GM06990 (cell line): Measurements from ENCODE around the gene RASSF6.
"Not testable (repeated sequence)": the region's sequence is repeated elsewhere in the genome, so short reads cannot be mapped to it uniquely, and the experiment has no call there.

Source experiments
- DNase-seq: peaks from one replicate; pipeline ENCODE4 v3.0.0-alpha.2; 2011; ENCODE audit not compliant: insufficient read length; ENCODE audit errors: extremely low read depth
- H3K27me3 ChIP-seq: replicated peaks from 2 replicates; pipeline ENCODE4 v1.6.0; 2011; ENCODE audit warnings: low read length; ENCODE audit not compliant: control insufficient read depth, insufficient read depth
- H3K36me3 ChIP-seq: 2 replicates; pipeline ENCODE4 v1.5.1; 2011; ENCODE audit warnings: low read length; ENCODE audit not compliant: control insufficient read depth, insufficient read depth
- H3K4me3 ChIP-seq: replicated peaks from 2 replicates; pipeline ENCODE4 v1.5.1; 2011; ENCODE audit warnings: low read depth, mild to moderate bottlenecking, control low read depth, low read length
- TF ChIP-seq, protein P1 (sequence below): IDR thresholded peaks from 2 replicates; pipeline ENCODE4 v1.5.1; 2011; ENCODE audit warnings: low read length, control low read depth, mild to moderate bottlenecking, inconsistent platforms; ENCODE audit not compliant: insufficient read depth, poor library complexity, severe bottlenecking

The RASSF6 gene

DNA sequence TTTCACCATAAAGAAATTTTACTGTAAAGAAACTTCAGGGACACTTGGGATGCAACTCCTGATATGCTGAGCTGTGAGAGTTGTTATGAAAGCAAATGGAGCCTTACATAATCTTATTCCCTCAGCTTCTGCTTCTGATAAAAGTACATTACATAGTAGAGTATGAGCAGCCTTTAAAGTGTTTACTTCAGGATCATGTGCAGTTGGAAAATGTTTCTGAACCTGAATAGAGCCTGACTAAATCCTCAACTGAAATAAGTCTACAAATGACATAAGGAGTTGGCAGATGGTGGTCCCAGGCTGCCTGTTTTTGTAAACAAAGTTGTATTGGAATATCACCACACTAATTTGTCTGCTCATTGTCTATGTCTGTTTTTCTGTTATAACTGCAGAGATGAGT lies 19.3 kb downstream of the RASSF6 start:
- TF ChIP-seq, protein P1, sequence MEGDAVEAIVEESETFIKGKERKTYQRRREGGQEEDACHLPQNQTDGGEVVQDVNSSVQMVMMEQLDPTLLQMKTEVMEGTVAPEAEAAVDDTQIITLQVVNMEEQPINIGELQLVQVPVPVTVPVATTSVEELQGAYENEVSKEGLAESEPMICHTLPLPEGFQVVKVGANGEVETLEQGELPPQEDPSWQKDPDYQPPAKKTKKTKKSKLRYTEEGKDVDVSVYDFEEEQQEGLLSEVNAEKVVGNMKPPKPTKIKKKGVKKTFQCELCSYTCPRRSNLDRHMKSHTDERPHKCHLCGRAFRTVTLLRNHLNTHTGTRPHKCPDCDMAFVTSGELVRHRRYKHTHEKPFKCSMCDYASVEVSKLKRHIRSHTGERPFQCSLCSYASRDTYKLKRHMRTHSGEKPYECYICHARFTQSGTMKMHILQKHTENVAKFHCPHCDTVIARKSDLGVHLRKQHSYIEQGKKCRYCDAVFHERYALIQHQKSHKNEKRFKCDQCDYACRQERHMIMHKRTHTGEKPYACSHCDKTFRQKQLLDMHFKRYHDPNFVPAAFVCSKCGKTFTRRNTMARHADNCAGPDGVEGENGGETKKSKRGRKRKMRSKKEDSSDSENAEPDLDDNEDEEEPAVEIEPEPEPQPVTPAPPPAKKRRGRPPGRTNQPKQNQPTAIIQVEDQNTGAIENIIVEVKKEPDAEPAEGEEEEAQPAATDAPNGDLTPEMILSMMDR = no peak
- Histone ChIP-seq H3K4me3 (no peak overlapping the region), H3K27me3 (no peaks in the 10 kb centered on the region), H3K36me3 (no peaks in the 10 kb centered on the region)
- DNase-seq = no peak

DNA sequence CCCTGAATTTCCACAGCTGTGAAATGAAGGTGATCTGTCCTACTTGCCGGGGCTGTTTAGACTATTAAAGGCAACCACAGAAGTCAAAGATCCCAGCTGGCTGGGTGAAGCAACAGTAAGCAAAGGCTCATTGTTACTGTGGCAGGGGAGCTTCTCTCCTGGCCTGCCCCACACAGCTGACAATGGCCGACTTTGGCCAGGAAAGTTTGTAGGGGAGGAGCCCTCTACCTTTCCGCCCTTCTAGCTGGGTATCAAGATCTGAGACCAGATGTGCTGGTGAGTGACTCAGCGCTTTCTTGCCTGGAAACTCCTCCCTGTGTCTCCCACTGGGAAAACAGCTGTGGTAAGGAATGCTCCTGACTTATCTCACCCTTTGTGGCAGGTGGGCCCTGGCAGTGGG lies 21.1 kb downstream of the RASSF6 start:
- no peaks in the 10 kb centered on the region for H3K27me3 ChIP-seq
- TF ChIP-seq, protein P1 = no peak
- H3K4me3 ChIP-seq = no peak overlapping the region
- H3K36me3 ChIP-seq = no peaks in the 10 kb centered on the region
- no peak for DNase-seq

DNA sequence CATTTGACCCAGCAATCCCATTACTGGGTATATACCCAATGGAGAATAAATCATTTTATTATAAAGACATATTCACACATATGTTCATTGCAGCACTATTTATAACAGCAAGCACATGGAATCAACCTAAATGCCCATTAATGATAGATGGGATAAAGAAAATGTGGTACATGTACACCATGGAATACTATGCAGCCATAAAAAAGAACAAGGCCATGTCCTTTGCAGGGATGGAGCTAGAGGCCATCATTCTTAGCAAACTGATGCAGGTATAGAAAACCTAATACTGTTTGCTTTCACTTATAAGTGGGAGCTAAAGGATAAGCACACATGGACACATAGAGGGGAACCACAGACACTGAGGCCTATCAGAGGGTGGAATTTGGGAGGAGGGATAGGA lies 22.6 kb downstream of the RASSF6 start:
- DNase-seq = no peak
- H3K36me3 ChIP-seq = no peaks in the 10 kb centered on the region
- H3K4me3 ChIP-seq = no peak overlapping the region
- TF ChIP-seq, protein P1 = no peak
- H3K27me3 ChIP-seq = no peaks in the 10 kb centered on the region

DNA sequence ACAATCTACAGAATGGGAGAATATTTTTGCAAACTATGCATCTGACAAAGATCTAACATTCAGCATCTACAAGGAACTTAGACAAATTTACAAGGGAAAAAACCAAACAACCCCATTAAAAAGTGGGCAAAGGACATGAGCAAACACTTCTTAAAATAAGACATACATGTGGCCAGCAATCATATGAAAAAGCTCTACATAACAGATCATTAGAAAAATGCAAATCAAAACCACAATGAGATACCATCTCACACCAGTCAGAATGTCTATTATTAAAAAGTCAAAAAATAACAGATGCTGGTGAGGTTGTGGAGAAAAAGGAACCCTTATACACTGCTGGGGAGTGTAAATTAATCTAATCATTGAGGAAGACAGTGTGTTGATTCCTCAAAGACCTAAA lies 23.1 kb downstream of the RASSF6 start:
- H3K4me3 ChIP-seq, H3K36me3 ChIP-seq, DNase-seq, H3K27me3 ChIP-seq: not testable (repeated sequence)

DNA sequence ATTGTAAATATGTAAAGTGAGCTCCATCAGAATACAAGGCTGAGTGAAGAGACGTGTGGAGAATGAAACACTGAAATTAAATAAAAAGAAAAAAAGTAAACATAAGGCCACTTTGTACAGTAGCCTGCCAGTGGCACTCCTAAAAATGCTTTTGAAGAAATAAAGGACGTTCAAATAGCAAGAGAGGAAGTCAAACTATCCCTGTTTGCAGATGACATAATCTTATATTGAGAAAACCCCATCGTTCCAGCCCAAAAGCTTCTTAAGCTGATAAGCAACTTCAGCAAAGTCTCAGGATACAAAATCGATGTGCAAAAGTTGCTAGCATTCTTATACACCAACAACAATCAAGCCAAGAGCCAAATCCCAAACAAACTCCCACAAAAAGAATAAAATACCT lies 24.2 kb downstream of the RASSF6 start:
- TF ChIP-seq, protein P1 = no peak
- Histone ChIP-seq H3K36me3 (no peaks in the 10 kb centered on the region), H3K4me3 (no peak overlapping the region), H3K27me3 (no peaks in the 10 kb centered on the region)
- no peak for DNase-seq

DNA sequence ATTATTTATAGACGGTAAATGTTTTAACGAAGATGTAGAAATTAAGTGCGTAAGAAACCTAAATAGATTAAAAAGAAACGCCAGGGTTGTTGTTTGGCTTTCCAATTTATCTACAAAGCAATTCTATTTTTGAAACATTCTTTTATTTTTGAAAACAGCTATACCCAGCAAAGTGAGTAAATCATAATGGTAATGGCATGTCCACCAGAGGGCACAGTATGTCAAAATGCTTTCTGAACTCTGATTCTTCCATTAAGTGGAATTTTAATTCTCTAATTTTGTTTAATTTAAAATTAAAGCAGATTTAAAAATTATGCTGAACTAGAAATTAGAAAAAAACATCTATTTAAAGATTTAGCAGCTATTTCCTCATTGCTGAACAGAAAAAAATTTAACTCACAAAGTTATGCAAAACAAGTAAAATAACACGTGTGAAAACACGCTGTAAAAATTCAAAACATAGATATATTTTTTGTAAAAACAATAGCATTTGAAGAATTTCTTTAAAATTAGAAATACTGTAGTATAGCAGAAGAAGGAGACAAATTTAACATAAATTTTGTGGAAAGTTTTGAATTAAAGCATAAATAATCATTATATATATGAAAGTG lies 26.5 kb downstream of the RASSF6 start:
- no peaks in the 10 kb centered on the region for H3K27me3 ChIP-seq
- no peak overlapping the region for H3K4me3 ChIP-seq
- DNase-seq = no peak
- no peaks in the 10 kb centered on the region for H3K36me3 ChIP-seq
- TF ChIP-seq, protein P1 = peak; percentile 46
